Measurements from ENCODE around the gene GTF3C4. TPM values are rescaled to one million over a fixed set of nuclear protein-coding genes. Genes with fewer than 3 reads are reported as not detected.

The GTF3C4 gene
- total RNA-seq, 1 donor from 2014 or later = 7.2 TPM

DNA sequence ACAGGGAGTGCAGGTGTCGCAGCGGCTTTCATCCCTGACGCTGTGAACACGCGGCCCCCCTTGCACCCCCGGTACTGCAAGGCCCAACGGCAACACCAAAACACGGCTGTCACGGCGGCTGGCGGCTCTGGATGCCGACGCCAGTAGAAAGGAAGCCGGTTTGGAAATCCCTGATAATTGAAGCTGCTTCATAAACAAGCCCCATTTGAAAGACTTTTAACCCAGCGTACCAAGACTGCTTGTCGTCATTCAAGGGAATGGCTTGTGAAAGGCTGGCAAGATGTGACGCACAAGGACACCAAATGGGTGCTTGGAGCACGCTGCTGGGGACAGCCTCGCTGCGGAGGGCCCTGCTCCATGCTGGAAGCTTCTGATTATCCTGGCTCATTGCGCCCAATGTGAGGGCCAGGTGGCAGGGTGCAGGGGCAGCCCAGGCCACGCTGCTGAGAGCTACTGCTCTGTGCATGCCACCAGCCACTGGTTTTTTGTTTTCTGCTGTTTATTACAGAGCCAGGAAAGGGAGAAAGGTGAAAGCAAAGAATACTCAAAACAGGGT lies 63.1 kb downstream of the GTF3C4 start:
- no peak for DNase-seq (ENCODE audit: low read depth)
- TF ChIP-seq, protein P1, sequence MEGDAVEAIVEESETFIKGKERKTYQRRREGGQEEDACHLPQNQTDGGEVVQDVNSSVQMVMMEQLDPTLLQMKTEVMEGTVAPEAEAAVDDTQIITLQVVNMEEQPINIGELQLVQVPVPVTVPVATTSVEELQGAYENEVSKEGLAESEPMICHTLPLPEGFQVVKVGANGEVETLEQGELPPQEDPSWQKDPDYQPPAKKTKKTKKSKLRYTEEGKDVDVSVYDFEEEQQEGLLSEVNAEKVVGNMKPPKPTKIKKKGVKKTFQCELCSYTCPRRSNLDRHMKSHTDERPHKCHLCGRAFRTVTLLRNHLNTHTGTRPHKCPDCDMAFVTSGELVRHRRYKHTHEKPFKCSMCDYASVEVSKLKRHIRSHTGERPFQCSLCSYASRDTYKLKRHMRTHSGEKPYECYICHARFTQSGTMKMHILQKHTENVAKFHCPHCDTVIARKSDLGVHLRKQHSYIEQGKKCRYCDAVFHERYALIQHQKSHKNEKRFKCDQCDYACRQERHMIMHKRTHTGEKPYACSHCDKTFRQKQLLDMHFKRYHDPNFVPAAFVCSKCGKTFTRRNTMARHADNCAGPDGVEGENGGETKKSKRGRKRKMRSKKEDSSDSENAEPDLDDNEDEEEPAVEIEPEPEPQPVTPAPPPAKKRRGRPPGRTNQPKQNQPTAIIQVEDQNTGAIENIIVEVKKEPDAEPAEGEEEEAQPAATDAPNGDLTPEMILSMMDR (conservative IDR thresholded peaks at IDR 0.05; ENCODE audit: low read depth, low read length) = no peak

DNA sequence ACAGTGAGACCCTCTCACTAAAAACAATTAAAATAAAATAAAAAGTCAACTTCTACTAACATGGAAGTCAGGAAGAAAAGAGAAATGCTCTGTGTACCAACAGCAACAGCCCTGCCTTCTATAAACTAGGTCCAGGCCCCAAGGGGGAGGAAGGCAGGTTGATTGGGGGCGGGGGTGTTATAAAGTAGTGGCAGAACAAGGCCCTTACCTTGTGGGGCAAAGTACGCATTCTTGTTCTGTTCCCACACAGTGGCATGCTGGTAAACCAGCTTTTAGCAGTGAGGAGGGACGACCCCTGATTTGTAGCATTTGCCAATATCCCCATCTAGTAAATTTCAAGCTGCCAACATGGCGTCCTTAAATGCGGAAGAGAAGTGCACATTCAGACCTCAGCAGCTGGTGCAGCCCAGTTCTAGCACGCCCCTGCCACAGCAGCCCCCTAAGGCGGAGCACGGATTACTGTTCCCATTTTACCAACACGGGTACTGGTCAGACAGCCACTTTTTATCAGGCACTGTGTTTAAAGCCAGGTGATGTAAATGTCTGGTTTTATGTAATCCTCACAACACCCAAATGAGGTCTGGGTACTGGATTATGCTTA lies 69.5 kb downstream of the GTF3C4 start:
- no peak overlapping the region for H3K4me3 ChIP-seq (ENCODE audit: low read depth, low read length)
- TF ChIP-seq, protein P1 (conservative IDR thresholded peaks at IDR 0.05; ENCODE audit: low read depth, low read length) = no peak
- no peak for DNase-seq (ENCODE audit: low read depth)

More for the DNA sequence above, 63.1 kb downstream of the GTF3C4 start:
- no peak overlapping the region for H3K4me3 ChIP-seq (ENCODE audit: low read depth, low read length)

DNA sequence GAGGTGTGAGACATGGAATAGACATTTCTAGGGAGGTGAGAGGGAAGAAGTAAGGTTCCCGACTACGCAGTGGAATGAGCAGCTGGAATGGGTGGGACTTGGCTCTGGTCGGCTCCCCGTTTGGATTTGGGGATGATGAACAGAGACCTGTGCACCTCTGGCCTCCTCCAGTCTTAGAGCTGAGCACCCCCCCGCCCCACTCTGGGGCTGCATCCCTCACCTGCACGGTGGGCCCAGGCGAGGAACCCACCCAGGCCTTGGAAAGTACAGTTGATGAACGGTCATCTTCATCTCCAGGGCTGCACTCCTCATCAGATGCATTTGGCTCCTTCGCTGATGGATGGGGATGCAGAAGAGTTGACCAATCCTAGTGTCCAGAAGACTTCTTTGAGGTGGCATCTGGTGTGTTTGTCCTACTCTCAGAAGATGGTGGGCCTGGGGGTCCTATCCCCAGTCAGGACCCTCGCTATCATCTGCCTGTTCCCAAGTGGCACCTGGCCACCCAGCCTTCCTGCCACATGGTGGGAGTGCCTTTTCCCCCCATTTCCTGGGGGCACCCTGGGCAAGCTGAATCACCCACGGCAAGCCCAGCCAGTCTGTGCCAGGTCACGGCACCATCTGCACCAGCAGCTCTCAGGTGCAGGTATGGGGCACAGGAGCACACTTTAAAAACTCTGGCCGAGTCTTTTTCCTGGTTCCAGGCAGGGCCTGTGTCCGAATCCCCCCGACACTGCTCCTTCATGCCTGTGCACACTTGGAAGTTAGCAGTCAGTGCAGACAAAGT lies 70.5 kb downstream of the GTF3C4 start:
- no peak overlapping the region for H3K4me3 ChIP-seq (ENCODE audit: low read depth, low read length)
- no peak for DNase-seq (ENCODE audit: low read depth)
- TF ChIP-seq, protein P1 (conservative IDR thresholded peaks at IDR 0.05; ENCODE audit: low read depth, low read length) = no peak

DNA sequence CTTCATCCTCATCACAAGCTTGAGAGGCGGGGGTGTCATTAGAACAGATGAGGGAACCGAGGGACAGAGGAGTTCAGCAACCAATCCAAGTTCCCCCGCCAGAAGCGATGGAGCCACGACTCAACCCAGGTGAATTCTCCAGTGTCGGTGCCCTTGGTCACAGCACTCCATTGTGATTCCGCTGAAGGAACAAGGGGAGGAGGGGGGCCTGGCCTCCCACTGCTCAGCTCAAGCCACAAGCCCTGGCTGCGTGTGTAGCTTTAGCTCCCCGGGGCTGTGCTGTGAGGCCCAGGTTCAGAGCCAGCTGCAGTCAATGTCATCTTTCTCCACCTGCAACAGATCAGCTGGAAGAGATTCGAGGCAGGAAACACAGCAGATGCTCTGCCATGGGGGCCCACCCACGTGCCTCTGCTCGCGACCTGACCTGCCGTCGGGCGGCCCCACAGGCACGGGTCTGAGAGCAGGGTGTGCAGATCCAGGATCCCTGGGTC lies 72.6 kb downstream of the GTF3C4 start:
- TF ChIP-seq, protein P1 (conservative IDR thresholded peaks at IDR 0.05; ENCODE audit: low read depth, low read length) = no peak
- no peak for DNase-seq (ENCODE audit: low read depth)
- H3K4me3 ChIP-seq (ENCODE audit: low read depth, low read length) = no peak overlapping the region

DNA sequence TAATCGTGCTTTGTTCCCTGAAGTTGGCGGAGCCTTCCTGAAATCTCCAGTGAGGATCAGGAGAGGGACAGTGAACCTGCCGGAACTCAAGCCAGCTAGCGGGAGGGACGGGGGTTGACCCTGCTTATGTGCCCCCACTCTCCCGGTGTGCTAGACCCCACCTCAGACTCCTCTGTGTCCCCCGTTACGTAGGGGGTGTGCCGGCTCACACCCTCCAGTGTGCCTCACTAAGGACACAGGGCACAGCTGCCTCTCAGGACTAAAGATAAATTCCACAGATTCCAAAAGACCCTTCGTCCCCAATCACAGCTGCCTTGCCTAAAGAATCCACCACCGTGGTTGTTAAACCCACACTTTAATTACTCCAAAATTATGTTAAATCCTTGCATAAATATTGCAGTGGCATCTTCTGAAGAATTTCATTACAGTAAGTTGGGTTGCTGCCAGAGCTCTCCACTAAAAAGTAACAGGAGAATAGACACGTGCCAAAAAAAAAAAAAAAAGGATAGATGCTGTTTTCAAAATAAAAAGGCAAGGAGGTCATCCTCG lies 73.7 kb downstream of the GTF3C4 start:
- no peak for DNase-seq (ENCODE audit: low read depth)
- TF ChIP-seq, protein P1 (conservative IDR thresholded peaks at IDR 0.05; ENCODE audit: low read depth, low read length) = no peak
- H3K4me3 ChIP-seq (ENCODE audit: low read depth, low read length) = no peak overlapping the region

Other genes starting within 250 kb of the GTF3C4 start
- gene BARHL1, start 87.9 kb upstream of the GTF3C4 start, total RNA-seq = not detected in 2 replicates
- 8.1 and 15.2 TPM in 2 replicates for gene DDX31, start 481 bp upstream of the GTF3C4 start, total RNA-seq
- 0.14 and 0.46 TPM in 2 replicates for gene AK8, start 207.8 kb downstream of the GTF3C4 start, total RNA-seq
- 2.0 and 5.2 TPM in 2 replicates for gene SPACA9, start 208.4 kb downstream of the GTF3C4 start, total RNA-seq

Measured in epithelial cell of proximal tubule (primary cell).